HG02588 (cell line): Measurements from ENCODE around the gene ARHGEF26.

Source experiments
- ATAC-seq: cut with Tn5 transposase; IDR thresholded peaks from one replicate; pipeline ENCODE4 v1.9.1; 2021; ENCODE audit warnings: mild to moderate bottlenecking, moderate library complexity; ENCODE audit not compliant: unreplicated experiment

ARHGEF26 gene

DNA sequence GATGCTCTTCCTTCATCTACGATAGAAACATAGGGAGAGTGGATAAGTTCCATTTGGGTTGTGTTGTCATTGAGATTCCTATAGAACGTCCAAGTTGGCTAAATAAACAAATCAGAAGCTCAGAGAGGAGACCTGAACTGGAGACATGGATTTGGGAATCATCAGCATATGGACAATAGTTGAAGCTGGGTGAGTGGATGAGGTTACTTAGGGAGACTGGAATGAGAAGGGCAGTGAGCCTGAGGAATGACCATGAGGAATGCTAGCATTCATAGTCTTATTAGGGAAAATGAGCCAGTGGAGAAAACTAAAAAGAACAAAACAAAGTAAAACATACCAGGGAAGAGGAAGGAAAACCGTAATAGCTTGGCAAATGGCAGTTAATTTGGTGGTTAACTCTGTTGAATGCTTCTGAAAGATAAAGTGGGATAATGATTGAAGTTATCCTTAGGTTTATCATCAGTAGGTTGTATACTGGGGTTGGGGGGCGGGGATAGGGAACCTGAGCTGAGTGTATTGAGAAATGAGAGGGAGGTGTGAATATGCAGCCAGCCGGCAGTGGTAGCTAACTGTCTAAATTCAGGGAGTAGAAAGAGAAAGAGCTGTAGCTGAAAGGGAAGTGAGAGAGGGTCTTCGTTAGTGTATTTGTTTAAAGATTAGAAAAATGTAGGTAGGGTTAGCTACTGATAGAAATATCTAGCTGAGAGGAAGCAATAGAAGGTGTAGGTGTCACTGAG is 74.6 kb downstream of the ARHGEF26 start:
- ATAC-seq: no peak

GRCh38 chr3:154197751-154198150 is 76.6 kb downstream of the ARHGEF26 start:
- ATAC-seq: no peak

GRCh38 chr3:154209499-154209898 is 88.3 kb downstream of the ARHGEF26 start:
- ATAC-seq: no peak

DNA sequence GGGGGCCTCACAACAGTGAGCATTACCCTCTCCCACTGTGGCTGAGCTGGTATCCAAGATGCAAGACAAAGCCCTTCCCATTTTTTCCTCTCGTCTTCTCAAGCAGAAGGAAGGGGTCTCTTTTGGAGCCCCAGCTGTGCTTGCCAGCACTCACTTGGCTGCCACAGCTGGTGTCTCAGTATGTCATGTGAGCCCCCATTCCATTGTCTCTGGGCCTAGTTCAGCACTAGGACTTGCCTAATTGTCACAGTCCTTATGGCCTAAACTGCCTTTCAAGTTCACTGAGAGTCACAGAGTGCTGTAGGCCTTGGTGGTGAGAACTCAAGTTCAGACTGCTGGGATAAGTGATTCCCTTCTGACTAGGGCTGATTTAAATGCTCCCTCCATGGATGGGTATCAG is 89.8 kb downstream of the ARHGEF26 start:
- ATAC-seq: no peak

DNA sequence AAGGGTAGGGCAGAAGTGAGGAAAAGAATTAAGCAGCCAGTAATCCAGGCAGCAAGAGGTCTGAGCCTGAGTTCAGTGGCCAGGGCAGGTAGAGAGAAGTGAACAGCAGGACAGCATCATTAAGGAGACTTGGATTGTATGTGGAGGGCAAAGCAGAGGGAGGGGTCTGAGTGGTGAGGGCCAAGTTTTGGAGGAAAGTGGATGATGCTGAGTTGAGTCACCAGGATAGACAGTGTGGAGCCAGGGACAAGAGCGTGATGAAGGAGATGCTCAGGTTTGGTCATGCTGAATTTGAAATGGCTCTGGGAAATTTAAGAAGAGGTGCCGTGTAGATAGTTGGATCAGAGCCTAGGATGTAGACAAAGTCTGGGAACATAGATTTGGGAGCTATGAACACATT is 93.1 kb downstream of the ARHGEF26 start:
- no peak for ATAC-seq

DNA sequence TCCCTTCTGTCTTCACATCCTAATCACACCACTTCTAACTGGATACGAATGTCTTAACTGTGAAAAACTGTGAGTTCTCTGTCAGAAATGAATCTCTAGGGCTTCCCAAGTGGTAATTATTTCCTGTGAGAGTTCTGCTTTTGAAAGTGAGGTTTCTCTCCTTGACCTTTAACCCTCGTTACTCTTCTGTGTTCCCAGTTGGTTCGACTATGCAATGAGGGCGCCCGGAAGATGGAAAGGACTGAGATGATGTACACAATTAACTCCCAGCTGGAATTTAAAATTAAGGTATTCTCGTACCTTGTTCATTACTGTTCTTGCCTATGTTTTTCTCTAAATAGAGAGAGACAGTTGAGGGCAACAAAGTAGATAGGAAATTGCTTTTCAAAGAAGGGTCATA is 96.5 kb downstream of the ARHGEF26 start:
- ATAC-seq: no peak

- no peak for ATAC-seq
Observed at GRCh38 chr3:154218728-154219127, 97.5 kb downstream of the ARHGEF26 start.

GRCh38 chr3:154220462-154220861 is 99.3 kb downstream of the ARHGEF26 start:
- ATAC-seq: no peak

DNA sequence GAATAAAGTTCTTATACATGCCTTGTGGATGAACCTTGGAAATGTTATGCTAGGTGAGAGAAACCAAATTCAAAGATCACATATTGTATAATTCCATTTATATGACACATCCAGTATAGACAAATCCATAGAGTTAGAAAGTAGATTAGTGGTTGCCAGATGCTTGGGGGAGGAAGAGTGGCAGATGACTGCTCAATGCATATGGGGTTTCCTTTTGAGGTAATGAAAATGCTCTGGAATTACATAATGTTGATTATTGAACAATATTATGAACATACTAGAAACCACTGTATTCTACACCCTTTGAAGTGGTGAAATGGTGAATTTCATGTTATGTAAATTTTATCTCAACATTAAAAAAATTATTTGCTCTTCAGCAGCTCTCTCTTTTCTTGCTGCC is 102.3 kb downstream of the ARHGEF26 start:
- no peak for ATAC-seq

- ATAC-seq: no peak
Observed at GRCh38 chr3:154224366-154224765, 103.2 kb downstream of the ARHGEF26 start.

- ATAC-seq: no peak
Observed at GRCh38 chr3:154224866-154225265, 103.7 kb downstream of the ARHGEF26 start.

DNA sequence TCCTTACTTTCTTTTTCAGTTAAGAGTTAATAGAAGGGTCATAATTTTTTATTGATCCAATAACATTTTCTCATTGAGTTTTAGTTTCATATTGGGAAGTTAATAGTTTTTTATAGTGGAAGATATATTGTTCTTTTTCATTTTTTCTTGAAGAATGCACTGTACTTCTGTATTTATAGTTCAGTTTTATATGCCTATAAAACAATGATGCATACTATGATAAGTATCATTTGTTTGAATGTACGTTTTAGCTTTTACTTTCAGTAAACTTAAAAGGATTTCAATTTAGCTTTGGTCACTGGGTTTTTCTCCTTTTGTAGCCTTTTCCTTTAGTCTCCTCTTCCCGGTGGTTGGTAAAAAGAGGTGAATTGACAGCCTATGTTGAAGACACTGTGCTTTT is 104.3 kb downstream of the ARHGEF26 start:
- ATAC-seq: no peak

DNA sequence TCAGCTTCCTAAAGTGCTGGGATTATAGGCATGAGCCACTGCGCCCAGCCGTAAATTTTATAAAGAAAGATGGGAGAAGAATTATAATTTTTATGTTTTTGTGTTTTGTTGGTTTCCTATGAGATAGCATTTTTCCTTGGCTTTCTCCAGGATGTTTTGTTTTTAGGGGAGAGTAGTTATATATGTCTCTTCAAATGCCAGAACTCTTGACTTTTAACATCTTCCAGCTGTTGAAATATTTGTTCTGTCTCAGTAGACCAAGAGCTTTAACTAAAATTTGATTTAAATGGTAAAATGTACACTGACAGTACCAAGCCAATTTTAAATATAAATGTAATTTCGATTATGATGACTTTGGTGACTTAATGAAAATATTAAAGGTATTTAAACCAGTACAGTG is 106.3 kb downstream of the ARHGEF26 start:
- ATAC-seq: no peak

- no peak for ATAC-seq
Observed at GRCh38 chr3:154228561-154229216, 107.5 kb downstream of the ARHGEF26 start.

- no peak for ATAC-seq
Observed at GRCh38 chr3:154229217-154229590, 108.0 kb downstream of the ARHGEF26 start.

- no peak for ATAC-seq
Observed at GRCh38 chr3:154235330-154235729, 114.1 kb downstream of the ARHGEF26 start.

DNA sequence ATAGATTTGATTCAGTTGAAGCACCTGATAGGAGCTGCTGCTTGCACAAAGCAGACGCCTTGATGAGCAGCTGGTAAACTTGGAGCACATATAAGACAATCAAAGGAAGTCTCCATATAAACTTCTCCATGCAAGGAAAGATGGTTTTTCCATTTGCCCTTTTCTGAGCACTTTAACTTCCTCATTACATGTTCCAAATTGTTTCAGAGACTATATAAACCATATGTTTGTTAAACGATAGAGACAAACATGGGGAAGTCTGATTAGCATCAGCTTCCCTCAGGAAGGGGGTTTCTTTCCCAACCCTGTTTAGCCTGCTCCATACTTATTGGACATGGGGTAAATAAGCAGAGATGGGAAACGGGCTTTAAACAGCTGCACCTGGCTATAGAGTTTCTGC is 115.1 kb downstream of the ARHGEF26 start:
- no peak for ATAC-seq

- no peak for ATAC-seq
Observed at GRCh38 chr3:154240235-154240634, 119.0 kb downstream of the ARHGEF26 start.

GRCh38 chr3:154241496-154241895 is 120.3 kb downstream of the ARHGEF26 start:
- no peak for ATAC-seq

- ATAC-seq: no peak
Observed at GRCh38 chr3:154242766-154243165, 121.6 kb downstream of the ARHGEF26 start.

DNA sequence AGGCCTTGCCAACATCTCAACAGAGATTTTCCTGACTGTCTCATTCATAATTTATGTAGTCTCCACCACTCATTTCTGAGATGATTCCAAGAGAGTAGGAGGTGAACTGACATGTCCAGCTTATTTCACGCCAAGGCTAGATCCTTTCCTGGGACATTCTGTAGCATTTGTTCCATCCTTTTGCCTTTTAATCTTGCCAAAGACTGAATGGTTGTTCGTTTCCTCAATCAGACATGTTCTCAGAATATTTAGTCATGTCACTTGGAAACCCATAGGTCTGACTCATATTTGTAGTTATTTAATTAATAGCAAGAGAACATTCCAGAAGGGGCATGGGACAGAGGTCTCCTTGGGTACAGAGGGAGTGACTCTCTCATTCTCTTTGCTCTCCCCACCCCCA is 122.2 kb downstream of the ARHGEF26 start:
- ATAC-seq: no peak

- no peak for ATAC-seq
Observed at GRCh38 chr3:154244644-154245043, 123.5 kb downstream of the ARHGEF26 start.
